Head of caudate nucleus (tissue), 42 donors: ENCODE measurements around the gene KCNMA1.

Experiments
- DNase-seq, 42 donors: peaks; one replicate each; pipeline versions ENCODE4 v3.0.0 to v3.0.0-alpha.2; 2020 to 2021; ENCODE audit warnings: mixed read lengths in 7 of 42
- intact Hi-C: fragments of 100-400 bp; cut with DNase I; formaldehyde crosslinking; loops from one replicate; pipeline ENCODE4 v1.15.0; 2022

KCNMA1 gene

GRCh38 chr10:77223526-77224460, 413.8 kb downstream of the KCNMA1 start:
- intact Hi-C loops = no loop called here
- no peak for DNase-seq

- DNase-seq = no peak
- intact Hi-C loops = no loop called here
These were observed 417.5 kb downstream of the KCNMA1 start for GRCh38 chr10:77220150-77220549.

GRCh38 chr10:77219046-77219445, 418.6 kb downstream of the KCNMA1 start:
- DNase-seq = no peak
- intact Hi-C loops = no loop called here

GRCh38 chr10:77214799-77215198, 422.8 kb downstream of the KCNMA1 start:
- intact Hi-C loops = no loop called here
- DNase-seq = no peak

- peak in 3 of 42 donors; percentile 21 to 53 (median 32) for DNase-seq
- intact Hi-C loops = no loop called here
These were observed 425.0 kb downstream of the KCNMA1 start for GRCh38 chr10:77212632-77213031.

DNA sequence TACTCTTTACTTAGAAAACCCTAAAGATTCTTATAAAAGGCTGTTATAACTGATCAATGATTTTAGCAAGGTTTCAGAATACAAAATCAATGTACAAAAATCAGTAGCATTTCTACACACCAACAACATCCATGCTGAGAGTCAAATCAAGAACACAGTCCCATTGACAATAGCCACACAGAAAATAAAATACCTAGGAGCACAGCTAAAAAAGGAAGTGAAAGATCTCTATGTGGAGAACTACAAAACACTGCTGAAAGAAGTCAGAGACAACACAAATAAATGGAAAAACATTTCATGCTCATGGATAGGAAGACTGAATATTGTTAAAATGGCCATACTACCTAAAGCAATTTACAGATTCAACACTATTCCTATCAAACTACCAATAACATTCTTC, 427.0 kb downstream of the KCNMA1 start:
- intact Hi-C loops = no loop called here
- no peak for DNase-seq

- DNase-seq = peak in 22 of 42 donors; percentile 8 to 65 (median 32)
- intact Hi-C loops = no loop called here
These were observed 428.8 kb downstream of the KCNMA1 start for GRCh38 chr10:77208684-77209256.

GRCh38 chr10:77207828-77208185, 429.8 kb downstream of the KCNMA1 start:
- intact Hi-C loops = no loop called here

DNA sequence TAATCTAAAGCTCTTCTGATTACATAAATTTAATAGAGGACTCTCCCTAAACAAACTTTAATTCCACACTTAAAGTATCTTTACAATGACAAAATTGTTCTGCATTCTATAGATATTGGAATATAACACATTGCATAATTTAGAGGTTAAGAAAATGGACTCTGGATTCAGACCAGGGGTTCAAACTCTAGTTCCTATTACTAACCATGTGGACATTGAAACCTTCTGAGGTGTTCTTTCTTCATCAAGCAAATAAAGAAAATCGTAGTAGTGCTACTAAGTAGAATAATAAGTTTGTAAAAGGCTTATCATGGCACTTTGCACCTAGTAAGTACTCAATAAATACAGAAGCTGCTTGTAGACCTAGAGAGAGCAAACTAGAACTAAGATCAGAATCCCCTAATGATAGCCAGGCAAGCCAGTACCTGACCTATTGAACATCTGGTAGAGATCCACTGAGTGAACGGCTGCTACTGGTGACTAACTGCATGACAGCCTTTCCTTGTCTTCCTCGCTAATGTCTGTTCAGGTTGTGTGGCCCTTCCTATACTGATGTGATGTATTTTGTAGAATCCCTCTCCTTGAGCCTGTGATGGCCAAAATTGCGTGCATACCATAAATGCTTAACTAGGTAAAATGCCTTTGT, 430.3 kb downstream of the KCNMA1 start:
- intact Hi-C loops = no loop called here
- no peak for DNase-seq

More at GRCh38 chr10:77207828-77208185, 429.8 kb downstream of the KCNMA1 start:
- no peak for DNase-seq

DNA sequence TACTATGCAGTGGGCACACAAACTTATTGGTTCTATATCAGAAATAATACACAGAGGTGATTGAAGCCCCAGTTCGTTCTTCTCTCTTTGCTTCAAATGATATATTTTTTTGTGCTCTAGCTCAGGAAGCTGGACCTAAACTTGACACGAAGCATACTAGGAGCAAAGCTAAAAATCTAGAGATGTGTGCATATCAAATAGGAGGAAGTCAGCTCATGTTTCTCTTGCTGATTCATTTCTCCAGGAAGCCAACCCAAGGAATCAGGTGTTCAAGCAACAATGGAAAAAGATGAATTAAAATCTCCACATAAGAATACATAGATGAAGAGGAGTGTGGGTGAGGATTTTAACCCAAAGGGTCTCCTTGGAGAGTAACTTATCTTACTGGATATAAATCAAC, 432.5 kb downstream of the KCNMA1 start:
- intact Hi-C loops = no loop called here
- DNase-seq = no peak

DNA sequence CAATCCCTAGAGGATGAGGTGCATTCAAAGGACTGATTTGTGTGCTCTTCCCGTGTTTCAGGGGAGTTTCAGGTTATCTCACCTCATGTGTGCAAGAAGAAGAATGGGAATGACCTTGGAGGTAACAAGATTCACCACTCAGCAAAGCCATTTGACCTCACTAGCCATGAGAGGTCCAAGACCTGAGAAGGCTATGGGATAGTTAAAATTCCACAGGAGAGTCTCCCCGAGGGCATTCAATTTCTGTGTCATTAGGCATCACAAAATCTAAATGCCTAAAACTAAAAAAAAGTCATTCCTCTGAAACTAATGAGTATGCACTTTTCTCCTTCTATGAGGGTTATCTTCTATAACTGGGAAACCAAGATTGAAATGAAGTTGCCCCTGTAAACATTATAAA, 433.4 kb downstream of the KCNMA1 start:
- intact Hi-C loops = no loop called here
- no peak for DNase-seq

DNA sequence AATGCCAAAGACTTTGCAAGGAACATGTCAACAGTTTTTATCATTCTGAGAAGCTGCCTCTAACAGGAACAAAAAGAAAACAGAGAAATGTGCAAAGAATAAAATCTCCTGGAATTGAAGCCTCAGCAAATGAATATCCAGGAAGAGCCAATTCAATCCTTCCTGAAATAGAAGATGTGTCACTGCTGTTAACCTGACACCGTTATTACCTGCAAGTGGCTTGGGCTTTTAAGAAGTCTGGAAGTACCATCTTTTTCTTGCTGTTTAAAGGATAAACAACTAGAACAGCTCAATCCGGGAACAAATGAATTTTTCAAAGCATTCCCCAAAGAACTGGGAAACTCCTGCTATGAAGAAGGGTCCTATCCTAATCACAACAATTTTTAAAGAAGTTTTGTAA, 434.8 kb downstream of the KCNMA1 start:
- no peak for DNase-seq
- intact Hi-C loops = no loop called here

GRCh38 chr10:77201135-77202106, 436.2 kb downstream of the KCNMA1 start:
- DNase-seq = no peak
- intact Hi-C loops = no loop called here

- intact Hi-C loops = no loop called here
- no peak for DNase-seq
These were observed 440.1 kb downstream of the KCNMA1 start for GRCh38 chr10:77197544-77197943.

- intact Hi-C loops = no loop called here
- no peak for DNase-seq
These were observed 441.0 kb downstream of the KCNMA1 start for GRCh38 chr10:77196614-77197013.

DNA sequence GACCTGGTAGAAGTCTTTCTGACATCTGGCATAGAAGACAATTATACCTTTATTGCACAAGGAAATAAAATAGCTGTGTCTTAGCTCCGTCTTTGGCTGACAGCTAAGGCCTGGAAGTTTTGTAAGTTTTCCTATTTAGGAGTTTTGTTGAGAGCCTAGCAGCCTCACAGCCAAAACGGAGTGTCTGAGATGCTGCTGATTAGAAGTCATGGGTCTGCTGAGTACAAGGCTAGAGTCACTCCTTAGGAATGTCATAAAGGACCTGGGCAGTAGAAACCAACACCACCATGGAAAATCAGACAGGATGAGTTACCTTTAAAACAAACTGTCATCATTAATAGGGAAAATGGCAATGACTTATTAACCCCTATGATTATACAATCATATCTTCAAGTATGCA, 442.5 kb downstream of the KCNMA1 start:
- intact Hi-C loops = no loop called here
- no peak for DNase-seq

DNA sequence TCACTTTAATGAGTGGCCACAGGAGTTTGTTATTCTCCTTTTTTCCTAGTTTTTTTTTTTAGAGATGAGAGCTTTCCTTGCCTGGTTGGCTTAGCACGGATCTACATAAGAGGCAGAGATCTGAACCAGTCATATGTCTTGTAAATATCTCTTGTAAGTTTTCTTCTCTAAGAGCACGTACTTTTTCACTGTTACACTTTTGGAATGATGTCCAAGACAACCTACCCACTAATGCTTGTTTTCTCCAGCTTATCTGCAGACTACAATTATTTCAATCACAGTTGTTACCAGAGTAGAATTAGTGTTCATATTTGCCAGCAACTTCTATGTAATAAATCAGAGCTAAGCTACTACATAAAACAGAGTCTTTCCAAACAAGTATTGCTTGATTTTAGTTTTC, 444.6 kb downstream of the KCNMA1 start:
- intact Hi-C loops = no loop called here
- DNase-seq = no peak

- intact Hi-C loops = no loop called here
- no peak for DNase-seq
These were observed 445.2 kb downstream of the KCNMA1 start for GRCh38 chr10:77192402-77192801.
